CD4-positive, alpha-beta T cell treated with Interleukin-4 for 4 hours (primary cell): ENCODE results near the gene UPF2.

Experiments used
- DNase-seq: peaks from one replicate; pipeline ENCODE4 v3.0.0-alpha.2; 2020

The UPF2 gene

GRCh38 chr10:11881030-11881476 is 161.6 kb downstream of the UPF2 start:
- no peak for DNase-seq

GRCh38 chr10:11880151-11881029 is 162.2 kb downstream of the UPF2 start:
- DNase-seq: no peak

DNA sequence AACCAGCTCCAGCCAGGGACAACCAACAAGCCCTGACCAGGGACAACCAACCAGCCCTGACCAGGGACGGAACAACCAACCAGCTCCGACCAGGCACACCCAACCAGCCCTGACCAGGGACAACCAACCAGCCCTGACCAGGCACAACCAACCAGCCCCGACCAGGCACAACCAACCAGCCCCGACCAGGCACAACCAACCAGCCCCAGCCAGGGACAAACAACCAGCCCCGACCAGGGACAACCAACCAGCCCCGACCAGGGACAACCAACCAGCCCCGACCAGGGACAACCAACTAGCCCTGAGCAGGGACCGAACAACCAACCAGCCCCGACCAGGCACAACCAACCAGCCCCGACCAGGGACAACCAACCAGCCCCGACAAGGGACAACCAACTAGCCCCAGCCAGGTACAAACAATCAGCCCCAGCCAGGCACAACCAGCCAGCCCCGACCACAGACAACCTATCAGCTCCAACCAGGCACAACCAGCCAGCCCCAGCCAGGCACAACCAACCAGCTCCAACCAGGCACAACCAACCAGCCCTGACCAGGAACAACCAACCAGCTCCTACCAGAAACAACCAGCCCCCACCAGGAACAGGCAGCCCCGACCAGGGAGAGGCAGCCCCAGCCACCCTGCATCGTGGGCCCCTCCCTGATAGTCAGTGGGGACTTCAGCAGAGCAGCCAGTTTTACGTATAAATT is 163.1 kb downstream of the UPF2 start:
- no peak for DNase-seq

DNA sequence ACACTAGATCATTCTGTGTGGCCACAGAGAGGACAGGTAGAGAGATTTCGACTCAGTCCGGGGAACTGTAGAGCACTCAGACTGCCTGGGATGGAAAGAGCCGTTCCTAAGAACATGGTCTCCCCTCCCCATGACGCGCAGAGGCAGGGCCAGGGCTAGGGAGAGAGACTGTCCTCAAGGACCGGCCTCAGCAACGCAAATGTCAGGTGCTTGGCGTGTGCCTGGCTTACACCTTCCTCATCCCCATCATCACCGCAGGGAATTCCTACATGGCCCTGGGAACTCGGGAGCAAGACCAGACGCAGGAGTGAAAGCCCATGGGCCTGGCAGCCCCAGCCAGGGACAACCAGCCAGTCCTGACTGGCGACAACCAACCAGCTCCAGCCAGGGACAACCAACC is 163.8 kb downstream of the UPF2 start:
- DNase-seq: no peak

GRCh38 chr10:11877591-11877905 is 165.1 kb downstream of the UPF2 start:
- DNase-seq: no peak

GRCh38 chr10:11876805-11877590 is 165.6 kb downstream of the UPF2 start:
- no peak for DNase-seq

DNA sequence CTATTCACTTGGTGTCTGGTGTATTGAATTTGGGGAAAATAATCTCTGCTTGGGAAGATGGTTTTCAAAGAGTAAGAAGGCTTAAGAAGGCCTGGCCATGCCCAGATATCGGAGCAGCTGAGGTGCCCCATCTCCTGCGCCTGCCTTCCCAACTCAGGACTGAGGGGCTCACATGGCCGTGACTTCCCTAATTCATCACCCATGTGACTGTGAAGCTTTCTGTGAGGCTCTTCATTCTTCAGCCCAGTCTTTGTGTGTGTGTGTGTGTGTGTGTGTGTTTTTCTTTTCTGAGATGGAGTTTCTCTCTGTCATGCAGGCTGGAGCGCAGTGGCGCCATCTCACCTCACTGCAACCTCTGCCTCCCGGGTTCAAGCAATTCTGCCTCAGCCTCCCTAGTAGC is 166.3 kb downstream of the UPF2 start:
- no peak for DNase-seq

DNA sequence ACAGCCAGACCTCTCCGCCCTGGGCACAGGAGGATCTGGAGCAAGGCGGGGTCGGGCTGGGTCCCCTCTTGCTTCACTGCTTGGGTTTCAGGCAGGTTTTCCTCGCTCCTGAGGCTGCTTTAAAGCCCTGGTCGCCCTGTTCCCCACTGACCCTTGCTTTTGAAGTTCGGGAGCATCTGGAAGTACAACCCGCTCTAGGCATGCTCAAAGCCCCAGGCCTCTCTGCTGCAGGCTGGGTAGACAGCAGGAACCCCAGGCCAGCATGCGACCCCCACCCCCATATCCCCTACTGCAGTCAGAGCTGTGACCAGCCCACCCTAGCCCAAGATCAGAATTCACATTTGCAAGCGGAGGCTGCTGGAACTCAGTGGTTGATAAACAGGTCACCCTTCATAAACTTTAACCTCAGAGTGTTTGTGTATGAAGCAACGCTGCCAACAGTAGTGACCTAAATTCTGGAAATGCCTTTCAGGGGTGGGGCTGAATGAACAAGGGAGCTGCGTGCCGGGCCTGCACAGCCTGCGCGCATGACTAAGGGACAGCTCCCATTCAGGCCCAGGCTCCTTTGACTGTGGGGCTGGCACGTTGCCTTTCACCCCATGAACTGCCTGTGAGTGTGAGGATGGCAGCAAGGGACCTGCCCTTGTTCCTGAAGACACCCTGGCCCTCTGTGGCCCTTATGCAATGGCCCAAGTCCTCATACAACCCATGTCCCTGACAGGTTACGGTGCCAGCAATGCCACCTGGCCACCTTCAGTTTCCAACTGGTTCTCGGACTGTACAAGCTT is 166.9 kb downstream of the UPF2 start:
- no peak for DNase-seq

- DNase-seq: peak; percentile 33
These were observed 167.8 kb downstream of the UPF2 start for GRCh38 chr10:11874568-11875493.

GRCh38 chr10:11871466-11871865 is 171.1 kb downstream of the UPF2 start:
- DNase-seq: no peak

- no peak for DNase-seq
These were observed 171.7 kb downstream of the UPF2 start for GRCh38 chr10:11870900-11871400.

DNA sequence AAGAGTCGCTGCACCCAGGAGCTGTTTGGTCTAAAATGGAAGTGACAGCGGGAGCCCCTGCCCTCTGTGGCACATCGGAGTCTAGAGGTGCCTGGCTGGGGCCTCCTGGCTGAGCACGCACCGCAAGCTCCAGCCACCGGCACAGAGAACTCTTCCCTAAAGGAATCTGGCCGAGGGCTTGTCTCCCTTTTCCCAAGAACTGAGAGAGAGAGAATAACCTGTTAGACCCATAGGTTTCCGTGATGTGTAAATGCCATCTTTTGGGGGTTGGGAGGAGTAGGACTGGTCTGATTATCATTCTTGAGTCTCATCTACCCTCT is 172.2 kb downstream of the UPF2 start:
- no peak for DNase-seq
